Activated CD8-positive, alpha-beta memory T cell treated with anti-CD3 and anti-CD28 coated beads for 36 hours (primary cell): ENCODE results near the gene PLK5. TPM values are rescaled to one million over a fixed set of nuclear protein-coding genes. Genes with fewer than 3 reads are reported as not detected.

ENCODE experiments used
- CTCF ChIA-PET: fragments of 350-600 bp; sonication (Branson Sonifier 250); formaldehyde crosslinking; loops from one replicate; lab custom pipeline; 2021; ENCODE audit warnings: antibody characterized with exemption; lab: Charles Lee
- POLR2A ChIA-PET: fragments of 350-600 bp; sonication (Branson Sonifier 250); formaldehyde crosslinking; loops from one replicate; lab custom pipeline; 2021; ENCODE audit warnings: antibody characterized with exemption; lab: Charles Lee
- total RNA-seq, 2 experiments: library from RNA; stranded (reverse); gene quantifications; one replicate each; pipeline ENCODE4 v1.2.3, GENCODE V29; 2021

Gene PLK5
- total RNA-seq, 2 experiments from 2014 or later: not detected

DNA sequence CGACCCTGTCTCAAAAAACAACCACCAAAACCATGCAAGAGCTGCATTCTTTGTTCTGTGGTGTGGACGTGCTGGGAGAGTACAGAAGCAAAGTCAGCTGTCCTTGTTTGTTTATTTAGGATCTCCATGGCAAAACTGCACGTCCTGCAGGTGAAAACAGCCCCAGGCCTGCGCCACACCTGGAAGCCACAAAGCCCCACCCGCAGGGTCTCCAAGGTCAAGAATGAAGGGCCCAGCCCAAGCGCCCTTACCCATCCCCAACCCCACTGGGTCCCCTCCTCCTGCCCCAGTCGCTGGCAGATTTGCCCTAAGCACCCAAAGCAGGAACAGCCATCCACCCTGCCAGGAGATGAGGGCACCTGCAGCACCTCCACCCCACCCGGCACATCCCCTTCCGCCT, 58.3 kb downstream of the PLK5 start:
- ChIA-PET POLR2A (interaction anchor here (0.7 kb wide), 1 partner anchor 254 kb away, joined by 5 read pairs; no protein-coding TSS in a partner anchor), CTCF (interaction anchor here (1.7 kb wide), 1 partner anchor 90 kb away, joined by 5 read pairs; no protein-coding TSS in a partner anchor)

GRCh38 chr19:1584500-1585242, 60.8 kb downstream of the PLK5 start:
- POLR2A ChIA-PET: no interaction called here
- CTCF ChIA-PET: no interaction called here

GRCh38 chr19:1585243-1585580, 61.3 kb downstream of the PLK5 start:
- POLR2A ChIA-PET: no interaction called here
- CTCF ChIA-PET: no interaction called here

Other genes with a start within 250 kb of the PLK5 start
- 100 to 1,000 TPM; 105 to 112 TPM for gene FAM174C, start 248.5 kb upstream of the PLK5 start, total RNA-seq
- gene EFNA2, start 238.2 kb upstream of the PLK5 start, total RNA-seq: not detected
- 100 to 1,000 TPM in 1 of 2 experiments, 10 to 100 TPM in 1; 99.4 to 104 TPM for gene NDUFS7, start 140.2 kb upstream of the PLK5 start, total RNA-seq
- gene GAMT, start 122.5 kb upstream of the PLK5 start, total RNA-seq: 10 to 100 TPM; 29.3 to 30.8 TPM
- gene DAZAP1, start 116.5 kb upstream of the PLK5 start, total RNA-seq: 100 to 1,000 TPM; 295 to 300 TPM
- 1,000 to 10,000 TPM; 1,429 to 1,438 TPM for gene RPS15, start 85.7 kb upstream of the PLK5 start, total RNA-seq
- gene APC2, start 74.0 kb upstream of the PLK5 start, total RNA-seq: under 1 TPM; 0.06 to 0.13 TPM
- gene C19orf25, start 44.9 kb upstream of the PLK5 start, total RNA-seq: 10 to 100 TPM; 33.4 to 36.5 TPM
- gene PCSK4, start 33.7 kb upstream of the PLK5 start, total RNA-seq: 1 to 10 TPM; 1.3 TPM
- 1 to 10 TPM; 2.0 to 2.3 TPM for gene REEP6, start 32.9 kb upstream of the PLK5 start, total RNA-seq
- gene ADAMTSL5, start 11.1 kb upstream of the PLK5 start, total RNA-seq: 1 to 10 TPM; 1.6 to 2.6 TPM
- gene MEX3D, start 44.2 kb downstream of the PLK5 start, total RNA-seq: 10 to 100 TPM; 11.0 to 11.9 TPM
- gene MBD3, start 68.8 kb downstream of the PLK5 start, total RNA-seq: 100 to 1,000 TPM; 127 to 130 TPM
- 100 to 1,000 TPM; 254 to 264 TPM for gene UQCR11, start 81.4 kb downstream of the PLK5 start, total RNA-seq
- 100 to 1,000 TPM; 103 to 109 TPM for gene TCF3, start 128.5 kb downstream of the PLK5 start, total RNA-seq
- not detected for gene ONECUT3, start 229.4 kb downstream of the PLK5 start, total RNA-seq